NCI-H82 (cell line): ENCODE results near the gene P2RY13.

ENCODE experiments used
- DNase-seq: peaks from one replicate; lab custom pipeline; 2025; lab: John Stamatoyannopoulos, UW

P2RY13 gene

GRCh38 chr3:151329363-151329762 is at the start of gene P2RY13:
Gene P2RY13, minus strand, starts transcription at chr3:151329549. Its CDS starts 21 bp downstream, at chr3:151329528.
- no peak for DNase-seq

- DNase-seq, result no peak
These were observed 48.5 kb upstream of the P2RY13 start for GRCh38 chr3:151377768-151378385.

GRCh38 chr3:151372063-151372820 is 42.9 kb upstream of the P2RY13 start:
- DNase-seq, result no peak

GRCh38 chr3:151371526-151371925 is 42.2 kb upstream of the P2RY13 start:
- no peak for DNase-seq

- no peak for DNase-seq
These were observed 38.1 kb upstream of the P2RY13 start for GRCh38 chr3:151367448-151367847.

GRCh38 chr3:151366993-151367392 is 37.6 kb upstream of the P2RY13 start:
- no peak for DNase-seq

GRCh38 chr3:151362751-151363174 is 33.4 kb upstream of the P2RY13 start:
- no peak for DNase-seq

- DNase-seq, result no peak
These were observed 28.1 kb upstream of the P2RY13 start for GRCh38 chr3:151357463-151357850.

GRCh38 chr3:151356794-151357462 is 27.6 kb upstream of the P2RY13 start:
- peak; percentile 7 for DNase-seq

GRCh38 chr3:151351648-151352047 is 22.3 kb upstream of the P2RY13 start:
- no peak for DNase-seq

GRCh38 chr3:151351219-151351618 is 21.9 kb upstream of the P2RY13 start:
- no peak for DNase-seq

- no peak for DNase-seq
These were observed 21.3 kb upstream of the P2RY13 start for GRCh38 chr3:151350656-151351055.

- no peak for DNase-seq
These were observed 18.1 kb upstream of the P2RY13 start for GRCh38 chr3:151347432-151347831.

- no peak for DNase-seq
These were observed 16.9 kb upstream of the P2RY13 start for GRCh38 chr3:151346292-151346691.

- no peak for DNase-seq
These were observed 16.5 kb upstream of the P2RY13 start for GRCh38 chr3:151345859-151346258.

GRCh38 chr3:151331696-151332095 is 2.3 kb upstream of the P2RY13 start:
- no peak for DNase-seq

GRCh38 chr3:151330899-151331298 is 1.6 kb upstream of the P2RY13 start:
- no peak for DNase-seq

GRCh38 chr3:151330379-151330778 is 1.0 kb upstream of the P2RY13 start:
- DNase-seq, result no peak

GRCh38 chr3:151328298-151328995 is 902 bp downstream of the P2RY13 start:
- no peak for DNase-seq

GRCh38 chr3:151327571-151328198 is 1.7 kb downstream of the P2RY13 start:
- peak; percentile 34 for DNase-seq

GRCh38 chr3:151322511-151322910 is 6.8 kb downstream of the P2RY13 start:
- DNase-seq, result no peak

GRCh38 chr3:151321526-151321925 is 7.8 kb downstream of the P2RY13 start:
- DNase-seq, result no peak
